ENCODE data around the gene MSH4. TPM values are rescaled to one million over a fixed set of nuclear protein-coding genes. Genes with fewer than 3 reads are reported as not detected.
"Not testable (repeated sequence)": the region's sequence is repeated elsewhere in the genome, so short reads cannot be mapped to it uniquely, and the experiment has no call there.

Gene MSH4
- total RNA-seq, 1 donor from 2014 or later: 0.20 TPM

DNA sequence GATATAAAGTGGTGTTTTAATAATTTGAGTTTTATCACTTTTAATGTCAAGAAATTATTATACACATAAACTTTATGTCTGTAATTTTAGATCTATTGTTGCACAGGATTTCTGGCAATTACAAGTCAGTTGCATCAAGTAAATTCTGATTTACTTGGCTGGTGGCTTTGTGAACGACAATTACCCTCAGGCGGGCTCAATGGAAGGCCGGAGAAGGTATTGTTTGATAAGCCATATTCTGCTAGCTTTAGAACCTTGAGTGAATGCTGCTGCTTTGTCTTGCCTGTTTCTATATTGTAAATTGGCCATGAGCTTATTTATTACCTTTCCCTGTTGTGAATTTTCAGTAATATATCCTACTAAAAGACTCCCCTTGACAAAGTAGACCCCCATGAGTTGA, 4.6 kb upstream of the MSH4 start:
- Mint-ChIP-seq H3K9me3 (ENCODE audit: low read depth) (no peaks in the 10 kb centered on the region), H3K27ac (ENCODE audit: unreplicated experiment) (no peak overlapping the region), H3K36me3 (ENCODE audit: low read depth) (peaks cover 52% of the 10 kb centered on the region), H3K27me3 (ENCODE audit: low read depth) (no peaks in the 10 kb centered on the region), H3K4me1 (ENCODE audit: low read depth) (peaks cover 53% of the 10 kb centered on the region), H3K4me3 (ENCODE audit: unreplicated experiment) (no peak overlapping the region)
- no peak for DNase-seq (ENCODE audit: low spot score)
- TF ChIP-seq, protein P1, sequence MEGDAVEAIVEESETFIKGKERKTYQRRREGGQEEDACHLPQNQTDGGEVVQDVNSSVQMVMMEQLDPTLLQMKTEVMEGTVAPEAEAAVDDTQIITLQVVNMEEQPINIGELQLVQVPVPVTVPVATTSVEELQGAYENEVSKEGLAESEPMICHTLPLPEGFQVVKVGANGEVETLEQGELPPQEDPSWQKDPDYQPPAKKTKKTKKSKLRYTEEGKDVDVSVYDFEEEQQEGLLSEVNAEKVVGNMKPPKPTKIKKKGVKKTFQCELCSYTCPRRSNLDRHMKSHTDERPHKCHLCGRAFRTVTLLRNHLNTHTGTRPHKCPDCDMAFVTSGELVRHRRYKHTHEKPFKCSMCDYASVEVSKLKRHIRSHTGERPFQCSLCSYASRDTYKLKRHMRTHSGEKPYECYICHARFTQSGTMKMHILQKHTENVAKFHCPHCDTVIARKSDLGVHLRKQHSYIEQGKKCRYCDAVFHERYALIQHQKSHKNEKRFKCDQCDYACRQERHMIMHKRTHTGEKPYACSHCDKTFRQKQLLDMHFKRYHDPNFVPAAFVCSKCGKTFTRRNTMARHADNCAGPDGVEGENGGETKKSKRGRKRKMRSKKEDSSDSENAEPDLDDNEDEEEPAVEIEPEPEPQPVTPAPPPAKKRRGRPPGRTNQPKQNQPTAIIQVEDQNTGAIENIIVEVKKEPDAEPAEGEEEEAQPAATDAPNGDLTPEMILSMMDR (IDR thresholded peaks at IDR 0.05): no peak

DNA sequence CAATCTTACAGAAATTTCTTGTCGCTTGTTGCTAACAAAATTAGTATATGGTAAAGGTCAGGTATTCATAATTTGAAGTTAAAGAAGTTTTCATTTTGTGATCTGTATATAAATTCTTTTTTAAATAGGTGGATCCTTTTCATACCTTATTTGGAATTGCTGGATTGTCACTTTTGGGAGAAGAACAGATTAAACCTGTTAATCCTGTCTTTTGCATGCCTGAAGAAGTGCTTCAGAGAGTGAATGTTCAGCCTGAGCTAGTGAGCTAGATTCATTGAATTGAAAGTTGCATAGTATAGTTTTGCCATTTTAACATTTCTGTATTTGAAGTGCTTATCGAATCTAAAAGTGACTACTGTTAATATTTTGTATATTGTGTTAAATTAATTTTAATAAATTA, 2.3 kb upstream of the MSH4 start:
- H3K36me3 Mint-ChIP-seq (ENCODE audit: low read depth): peaks cover 51% of the 10 kb centered on the region
- H3K27me3 Mint-ChIP-seq (ENCODE audit: low read depth): no peaks in the 10 kb centered on the region
- peaks cover 31% of the 10 kb centered on the region for H3K4me1 Mint-ChIP-seq (ENCODE audit: low read depth)
- no peak overlapping the region for H3K27ac Mint-ChIP-seq (ENCODE audit: unreplicated experiment)
- no peak overlapping the region for H3K4me3 Mint-ChIP-seq (ENCODE audit: unreplicated experiment)
- TF ChIP-seq, protein P1 (IDR thresholded peaks at IDR 0.05): no peak
- H3K9me3 Mint-ChIP-seq (ENCODE audit: low read depth): no peaks in the 10 kb centered on the region
- no peak for DNase-seq (ENCODE audit: low spot score)

DNA sequence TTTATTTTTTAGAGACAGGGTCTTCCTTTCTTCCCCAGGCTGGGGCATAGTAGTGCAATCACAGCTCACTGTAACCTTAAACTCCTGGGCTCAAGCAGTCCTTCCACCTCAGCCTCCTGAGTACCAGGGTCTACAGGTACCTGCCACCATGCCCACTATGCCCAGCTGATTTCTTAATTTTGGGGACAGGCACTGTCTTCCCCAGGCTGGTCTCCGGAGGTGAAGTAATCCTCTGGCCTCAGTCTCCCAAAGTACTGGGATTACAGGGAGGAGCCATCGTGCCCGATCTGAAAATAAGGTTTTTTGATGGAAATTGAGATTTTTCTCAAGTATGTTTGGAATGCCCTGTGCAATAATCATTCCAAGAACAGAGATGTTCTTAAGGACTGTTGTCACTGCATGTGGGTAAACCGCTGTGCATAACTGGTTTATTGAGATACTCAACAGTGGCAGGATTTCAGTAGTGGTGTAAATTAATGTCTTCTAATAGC, 934 bp upstream of the MSH4 start:
- Mint-ChIP-seq H3K9me3 (ENCODE audit: low read depth) (no peaks in the 10 kb centered on the region), H3K27ac (ENCODE audit: unreplicated experiment) (no peak overlapping the region), H3K27me3 (ENCODE audit: low read depth) (no peaks in the 10 kb centered on the region), H3K4me3 (ENCODE audit: unreplicated experiment) (no peak overlapping the region), H3K4me1 (ENCODE audit: low read depth) (peaks cover 18% of the 10 kb centered on the region), H3K36me3 (ENCODE audit: low read depth) (peaks cover 43% of the 10 kb centered on the region)
- TF ChIP-seq, protein P1 (IDR thresholded peaks at IDR 0.05): no peak
- no peak for DNase-seq (ENCODE audit: low spot score)

DNA sequence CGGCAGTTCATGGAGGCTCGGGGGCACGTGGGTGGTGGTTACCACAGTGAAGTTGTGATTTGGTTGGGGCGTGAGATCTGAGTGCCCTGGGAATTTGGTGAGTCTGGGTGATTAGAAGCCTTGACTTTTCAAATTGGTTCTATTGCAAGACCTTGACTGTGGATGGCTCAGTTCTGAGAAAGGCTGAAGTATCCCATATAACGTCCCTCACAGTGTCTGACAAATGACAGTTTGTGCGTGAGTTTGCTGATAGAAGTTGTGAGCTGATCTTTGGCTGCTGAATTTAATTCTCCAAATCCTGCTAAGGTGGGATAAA, 549 bp downstream of the MSH4 start:
- TF ChIP-seq, protein P1 (IDR thresholded peaks at IDR 0.05): no peak
- no peak overlapping the region for H3K27ac Mint-ChIP-seq (ENCODE audit: unreplicated experiment)
- peaks cover 6% of the 10 kb centered on the region for H3K4me1 Mint-ChIP-seq (ENCODE audit: low read depth)
- DNase-seq (ENCODE audit: low spot score): no peak
- H3K36me3 Mint-ChIP-seq (ENCODE audit: low read depth): peaks cover 35% of the 10 kb centered on the region
- H3K4me3 Mint-ChIP-seq (ENCODE audit: unreplicated experiment): no peak overlapping the region
- no peaks in the 10 kb centered on the region for H3K9me3 Mint-ChIP-seq (ENCODE audit: low read depth)
- H3K27me3 Mint-ChIP-seq (ENCODE audit: low read depth): no peaks in the 10 kb centered on the region

DNA sequence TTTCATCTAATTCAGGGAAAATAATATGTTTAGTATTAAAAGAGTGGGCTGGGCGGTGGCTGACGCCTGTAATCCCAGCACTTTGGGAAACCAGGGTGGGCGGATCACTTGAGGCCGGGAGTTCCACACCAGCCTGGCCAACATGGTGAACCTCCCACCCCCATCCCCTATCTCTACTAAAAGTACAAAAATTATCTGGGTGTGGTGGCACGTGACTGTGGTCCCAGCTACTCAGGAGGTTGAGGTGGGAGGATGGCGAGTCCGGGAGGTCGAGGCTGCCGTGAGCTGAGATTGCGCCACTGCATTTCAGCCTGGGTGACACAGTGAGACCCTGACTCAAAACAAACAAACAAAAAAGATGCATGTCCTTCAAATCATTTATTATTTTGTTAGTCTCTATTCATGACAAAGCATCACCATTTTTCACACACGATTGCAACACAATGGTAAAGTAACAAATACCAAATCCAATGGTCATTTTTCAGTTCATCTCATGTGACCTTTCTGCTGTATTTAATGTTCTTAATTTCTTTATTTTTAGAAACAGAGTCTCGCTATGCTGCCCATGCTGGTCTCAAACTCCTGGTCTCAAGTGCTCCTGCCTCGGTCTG, 1.0 kb downstream of the MSH4 start:
- peaks cover 6% of the 10 kb centered on the region for H3K4me1 Mint-ChIP-seq (ENCODE audit: low read depth)
- no peaks in the 10 kb centered on the region for H3K9me3 Mint-ChIP-seq (ENCODE audit: low read depth)
- TF ChIP-seq, protein P1 (IDR thresholded peaks at IDR 0.05): no peak
- no peaks in the 10 kb centered on the region for H3K27me3 Mint-ChIP-seq (ENCODE audit: low read depth)
- DNase-seq (ENCODE audit: low spot score): no peak
- no peak overlapping the region for H3K27ac Mint-ChIP-seq (ENCODE audit: unreplicated experiment)
- H3K4me3 Mint-ChIP-seq (ENCODE audit: unreplicated experiment): no peak overlapping the region
- H3K36me3 Mint-ChIP-seq (ENCODE audit: low read depth): peaks cover 33% of the 10 kb centered on the region

DNA sequence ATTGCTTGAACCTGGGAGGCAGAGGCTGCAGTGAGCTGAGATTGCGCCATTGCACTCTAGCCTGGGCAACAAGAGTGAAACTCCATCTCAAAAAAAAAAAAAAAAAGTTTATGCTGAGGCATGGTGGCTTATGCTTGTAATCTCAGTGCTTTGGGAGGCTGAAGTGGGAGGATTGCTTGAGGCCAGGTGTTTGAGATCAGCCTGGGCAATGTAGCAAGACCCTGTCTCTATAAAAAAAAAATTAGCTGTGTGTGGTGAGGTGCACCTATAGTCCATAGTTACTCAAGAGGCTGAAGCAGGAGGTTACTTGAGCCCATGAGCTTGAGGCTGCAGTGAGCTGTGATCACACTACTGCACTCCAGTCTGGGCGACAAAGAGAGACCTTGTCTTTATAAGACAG, 4.8 kb downstream of the MSH4 start:
- H3K27ac Mint-ChIP-seq (ENCODE audit: unreplicated experiment); H3K36me3 Mint-ChIP-seq (ENCODE audit: low read depth); DNase-seq (ENCODE audit: low spot score); H3K4me1 Mint-ChIP-seq (ENCODE audit: low read depth); H3K27me3 Mint-ChIP-seq (ENCODE audit: low read depth); H3K9me3 Mint-ChIP-seq (ENCODE audit: low read depth); H3K4me3 Mint-ChIP-seq (ENCODE audit: unreplicated experiment): not testable (repeated sequence)
